Transverse colon (tissue), 4 donors: ENCODE data around the gene PDLIM7. TPM values are rescaled to one million over a fixed set of nuclear protein-coding genes. Genes with fewer than 3 reads are reported as not detected.

ENCODE experiments used
- DNase-seq: peaks from one replicate; pipeline ENCODE4 v3.0.0-alpha.2; 2019
- H3K27ac ChIP-seq, 4 donors: fragments of 200-600 bp; sonication (generic); 2 replicates each; pipeline ENCODE4 v1.5.1; 2016 to 2018; ENCODE audit warnings: inconsistent platforms in 4 of 4
- H3K27me3 ChIP-seq: fragments of 200-600 bp; sonication (generic); 2 replicates; pipeline ENCODE4 v1.5.1; 2017; ENCODE audit warnings: inconsistent platforms
- H3K36me3 ChIP-seq, 4 donors: fragments of 200-600 bp; sonication (generic); 2 replicates each; pipeline ENCODE4 v1.5.1; 2017 to 2019; ENCODE audit warnings: inconsistent platforms in 4 of 4
- H3K4me1 ChIP-seq, 4 donors: fragments of 200-600 bp; sonication (generic); 2 replicates each; pipeline ENCODE4 v1.5.1; 2017 to 2020; ENCODE audit warnings: inconsistent platforms in 4 of 4
- H3K4me3 ChIP-seq, 4 donors: fragments of 200-600 bp; sonication (generic); 1 replicate in 1 of 4; 2 replicates in 3 of 4; pipeline versions ENCODE4 v1.5.1 to v1.6.1; 2017 to 2019; ENCODE audit warnings: inconsistent platforms in 4 of 4
- H3K9me3 ChIP-seq, 2 donors: fragments of 200-600 bp; sonication (generic); 2 replicates each; pipeline ENCODE4 v1.5.1; 2017 to 2019; ENCODE audit warnings: inconsistent platforms in 2 of 2
- CTCF ChIP-seq, 5 experiments: fragments of 200-600 bp in 3 of 5; fragments of 450-650 bp in 2 of 5; sonication (generic) in 3 of 5; IDR thresholded peaks; 1 replicate in 2 of 5; 2 replicates in 3 of 5; pipeline ENCODE4 v1.5.1; 2016 to 2017; ENCODE audit warnings: antibody characterized with exemption in 5 of 5, inconsistent platforms in 3 of 5, mild to moderate bottlenecking in 2 of 5, moderate library complexity in 1 of 5
- EP300 ChIP-seq: sonication (generic); formaldehyde crosslinking; IDR thresholded peaks from one replicate; pipeline ENCODE4 v1.6.1; 2017; ENCODE audit warnings: antibody characterized with exemption, low read depth
- POLR2A ChIP-seq: fragments of 450-650 bp; IDR thresholded peaks from one replicate; pipeline ENCODE4 v1.6.1; 2016; ENCODE audit warnings: antibody characterized with exemption, mild to moderate bottlenecking, moderate library complexity
- POLR2AphosphoS5 ChIP-seq, 3 donors: sonication (generic); formaldehyde crosslinking; IDR thresholded peaks; one replicate each; pipeline ENCODE4 v1.6.1; 2016; ENCODE audit warnings: antibody characterized with exemption in 3 of 3
- WGBS, 2 donors: methylation state at CpG; one replicate each; pipeline ENCODE4 v1.1.5; 2018; ENCODE audit warnings: low coverage in 1 of 2; 5-methylcytosine and 5-hydroxymethylcytosine counted together
- in situ Hi-C, 4 donors: fragments of 200-750 bp; cut with MboI; loops; one replicate each; pipeline versions ENCODE4 v1.15.0 to v1.15.1; 2017; ENCODE audit warnings: low sequenced_read_pairs in 3 of 4, low pct_ligation_motif_present in 1 of 4, low pct_unique_long_range_greater_than_20kb in 1 of 4
- intact Hi-C: fragments of 100-400 bp; cut with DNase I; formaldehyde crosslinking; loops from one replicate; pipeline ENCODE4 v1.15.1; 2023; ENCODE audit warnings: low total_unique reads
- total RNA-seq, 4 donors: library from RNA; depleted of rRNA; stranded (reverse); fragments of >200 nt; gene quantifications; one replicate each; pipeline ENCODE4 v1.1.0, GENCODE V29; 2016

PDLIM7 gene
- total RNA-seq, 4 donors from 2014 or later: 52.6 to 256 (median 78.6) TPM

GRCh38 chr5:177526791-177527190 is 29.4 kb upstream of the PDLIM7 start:
- no peak for TF ChIP-seq EP300
- no peak for TF ChIP-seq CTCF (IDR thresholded peaks at IDR 0.05)
- no peak for TF ChIP-seq POLR2AphosphoS5 (IDR thresholded peaks at IDR 0.05)
- TF ChIP-seq POLR2A: no peak
- DNase-seq: no peak
- H3K27me3 ChIP-seq: no peaks in the 10 kb centered on the region
- no peaks in the 10 kb centered on the region for H3K4me1 ChIP-seq
- no peaks in the 10 kb centered on the region for H3K9me3 ChIP-seq
- H3K27ac ChIP-seq: no peak overlapping the region
- H3K4me3 ChIP-seq: no peak overlapping the region
- peaks cover 0 to 35% (median 13%) of the 10 kb centered on the region in 4 donors for H3K36me3 ChIP-seq
- intact Hi-C loops: no loop called here
- in situ Hi-C loops: no loop called here
- WGBS, 2 donors: 83 to 94% methylated on average over 2 to 6 of the region's 6 CpGs

- peaks cover 0 to 37% (median 13%) of the 10 kb centered on the region in 4 donors for H3K36me3 ChIP-seq
- no peak overlapping the region for H3K27ac ChIP-seq
- H3K4me1 ChIP-seq: no peaks in the 10 kb centered on the region
- H3K4me3 ChIP-seq: no peak overlapping the region
- H3K27me3 ChIP-seq: no peaks in the 10 kb centered on the region
- 80 to 92% methylated on average over 1 to 4 of the region's 4 CpGs for WGBS, 2 donors
- in situ Hi-C loops: no loop called here
- intact Hi-C loops: no loop called here
- DNase-seq: no peak
- H3K9me3 ChIP-seq: no peaks in the 10 kb centered on the region
- TF ChIP-seq POLR2AphosphoS5 (IDR thresholded peaks at IDR 0.05): no peak
- TF ChIP-seq EP300: no peak
These were observed 28.8 kb upstream of the PDLIM7 start for GRCh38 chr5:177526191-177526590.

- H3K4me1 ChIP-seq: no peaks in the 10 kb centered on the region
- 90 to 100% methylated on average over 1 to 10 of the region's 10 CpGs for WGBS, 2 donors
- no peaks in the 10 kb centered on the region for H3K9me3 ChIP-seq
- no peak for DNase-seq
- H3K27ac ChIP-seq: no peak overlapping the region
- intact Hi-C loops: no loop called here
- no peak for TF ChIP-seq POLR2AphosphoS5 (IDR thresholded peaks at IDR 0.05)
- no peak for TF ChIP-seq CTCF (IDR thresholded peaks at IDR 0.05)
- no peak for TF ChIP-seq POLR2A
- peaks cover 0 to 37% (median 13%) of the 10 kb centered on the region in 4 donors for H3K36me3 ChIP-seq
- no peak overlapping the region for H3K4me3 ChIP-seq
- in situ Hi-C loops: loop anchor here in 1 of 4 donors (25.0 kb wide), 1 partner anchor 138 kb away; the partner anchor contains the start of gene SLC34A1
- no peaks in the 10 kb centered on the region for H3K27me3 ChIP-seq
These were observed 27.7 kb upstream of the PDLIM7 start for GRCh38 chr5:177524941-177525655.

GRCh38 chr5:177524539-177524900 is 27.1 kb upstream of the PDLIM7 start:
- Histone ChIP-seq H3K4me1 (no peaks in the 10 kb centered on the region), H3K36me3 (peaks cover 0 to 31% (median 13%) of the 10 kb centered on the region in 4 donors), H3K4me3 (no peak overlapping the region), H3K9me3 (no peaks in the 10 kb centered on the region), H3K27ac (no peak overlapping the region), H3K27me3 (no peaks in the 10 kb centered on the region)
- WGBS, 2 donors: 92% methylated on average over 5 of the region's 12 CpGs; no CpG with 5 or more reads in 1 of the 2 donors
- DNase-seq: no peak
- no peak for TF ChIP-seq CTCF (IDR thresholded peaks at IDR 0.05)
- in situ Hi-C loops: loop anchor here in 1 of 4 donors (25.0 kb wide), 1 partner anchor 137 kb away; the partner anchor contains the start of gene SLC34A1
- intact Hi-C loops: no loop called here
